HUES6 (cell line): Measurements from ENCODE around the gene RPS19BP1.

Source experiments
- H3K27ac ChIP-seq: 2 replicates; pipeline ENCODE4 v1.7.0; 2013; ENCODE audit warnings: low read depth, mild to moderate bottlenecking, low read length, inconsistent platforms
- H3K27me3 ChIP-seq: 2 replicates; pipeline ENCODE4 v1.6.1; 2013; ENCODE audit warnings: low read length; ENCODE audit not compliant: control insufficient read depth, insufficient read depth
- H3K36me3 ChIP-seq: 2 replicates; pipeline ENCODE4 v1.6.1; 2013; ENCODE audit warnings: low read length; ENCODE audit not compliant: control insufficient read depth, insufficient read depth
- H3K4me1 ChIP-seq: 2 replicates; pipeline ENCODE4 v1.6.1; 2013; ENCODE audit warnings: low read length; ENCODE audit not compliant: control insufficient read depth, insufficient read depth
- H3K4me3 ChIP-seq: 2 replicates; pipeline ENCODE4 v1.5.1; 2013; ENCODE audit warnings: low read depth, low read length
- H3K9ac ChIP-seq: one replicate; pipeline ENCODE4 v1.6.1; 2013; ENCODE audit warnings: mild to moderate bottlenecking, low read length
- H3K9me3 ChIP-seq: 2 replicates; pipeline ENCODE4 v1.6.1; 2013; ENCODE audit warnings: low read depth, low read length; ENCODE audit not compliant: control insufficient read depth, insufficient read depth

RPS19BP1 gene

GRCh38 chr22:39570665-39571064 lies 38.1 kb upstream of the RPS19BP1 start, which contains the start of gene CACNA1I:
Gene CACNA1I, plus strand, starts transcription at chr22:39570753. Its CDS starts 0 bp downstream, at chr22:39570753.
- Histone ChIP-seq H3K9ac (no peak within 1 kb of the TSS), H3K36me3 (no peaks in the 10 kb centered on the region), H3K4me3 (no peak within 1 kb of the TSS), H3K9me3 (peaks cover 3% of the 10 kb centered on the region; the same call in 1 of the 2 replicates), H3K4me1 (no peaks in the 10 kb centered on the region; the same call in 1 of the 2 replicates), H3K27me3 (no peaks in the 10 kb centered on the region; the same call in 1 of the 2 replicates), H3K27ac (no peak within 1 kb of the TSS)

GRCh38 chr22:39570226-39570625 lies 37.7 kb upstream of the RPS19BP1 start:
- H3K4me1 ChIP-seq: no peaks in the 10 kb centered on the region; the same call in 1 of the 2 replicates
- no peak overlapping the region for H3K9ac ChIP-seq
- H3K27me3 ChIP-seq: no peaks in the 10 kb centered on the region; the same call in 1 of the 2 replicates
- peaks cover 5% of the 10 kb centered on the region; the same call in 1 of the 2 replicates for H3K9me3 ChIP-seq
- no peak overlapping the region for H3K4me3 ChIP-seq
- H3K36me3 ChIP-seq: no peaks in the 10 kb centered on the region
- H3K27ac ChIP-seq: no peak overlapping the region

- no peaks in the 10 kb centered on the region for H3K36me3 ChIP-seq
- H3K4me3 ChIP-seq: no peak overlapping the region
- no peaks in the 10 kb centered on the region; the same call in 1 of the 2 replicates for H3K27me3 ChIP-seq
- H3K9ac ChIP-seq: no peak overlapping the region
- H3K27ac ChIP-seq: no peak overlapping the region
- no peaks in the 10 kb centered on the region for H3K4me1 ChIP-seq
- peaks cover 5% of the 10 kb centered on the region; the same call in 1 of the 2 replicates for H3K9me3 ChIP-seq
Measured at GRCh38 chr22:39569066-39569465, 36.5 kb upstream of the RPS19BP1 start.

GRCh38 chr22:39568278-39568981 lies 35.9 kb upstream of the RPS19BP1 start:
- peaks cover 5% of the 10 kb centered on the region; the same call in 1 of the 2 replicates for H3K9me3 ChIP-seq
- H3K36me3 ChIP-seq: no peaks in the 10 kb centered on the region
- no peak overlapping the region for H3K9ac ChIP-seq
- H3K27me3 ChIP-seq: no peaks in the 10 kb centered on the region; the same call in 1 of the 2 replicates
- no peak overlapping the region for H3K4me3 ChIP-seq
- no peak overlapping the region for H3K27ac ChIP-seq
- H3K4me1 ChIP-seq: no peaks in the 10 kb centered on the region

GRCh38 chr22:39567135-39567946 lies 34.8 kb upstream of the RPS19BP1 start:
- H3K27ac ChIP-seq: no peak overlapping the region
- H3K9ac ChIP-seq: no peak overlapping the region
- H3K4me3 ChIP-seq: no peak overlapping the region

GRCh38 chr22:39565414-39565944 lies 32.9 kb upstream of the RPS19BP1 start:
- no peaks in the 10 kb centered on the region for H3K36me3 ChIP-seq
- H3K27ac ChIP-seq: no peak overlapping the region
- H3K4me3 ChIP-seq: no peak overlapping the region
- H3K27me3 ChIP-seq: peaks cover 22% of the 10 kb centered on the region; the same call in 1 of the 2 replicates
- H3K4me1 ChIP-seq: no peaks in the 10 kb centered on the region
- H3K9me3 ChIP-seq: peaks cover 5% of the 10 kb centered on the region; the same call in 1 of the 2 replicates
- no peak overlapping the region for H3K9ac ChIP-seq

More at GRCh38 chr22:39567135-39567946, 34.8 kb upstream of the RPS19BP1 start:
- Histone ChIP-seq H3K36me3 (no peaks in the 10 kb centered on the region), H3K4me1 (no peaks in the 10 kb centered on the region), H3K9me3 (peaks cover 5% of the 10 kb centered on the region; the same call in 1 of the 2 replicates), H3K27me3 (peaks cover 4% of the 10 kb centered on the region; the same call in 1 of the 2 replicates)

- no peak overlapping the region for H3K9ac ChIP-seq
- H3K27ac ChIP-seq: no peak overlapping the region
- H3K4me1 ChIP-seq: peaks cover 12% of the 10 kb centered on the region
- H3K27me3 ChIP-seq: peaks cover 37% of the 10 kb centered on the region
- no peak overlapping the region for H3K4me3 ChIP-seq
- H3K36me3 ChIP-seq: no peaks in the 10 kb centered on the region
- H3K9me3 ChIP-seq: peaks cover 5% of the 10 kb centered on the region; the same call in 1 of the 2 replicates
Measured at GRCh38 chr22:39563571-39564428, 31.3 kb upstream of the RPS19BP1 start.

GRCh38 chr22:39562839-39563489 lies 30.4 kb upstream of the RPS19BP1 start:
- Histone ChIP-seq H3K9me3 (peaks cover 5% of the 10 kb centered on the region; the same call in 1 of the 2 replicates), H3K4me1 (peaks cover 12% of the 10 kb centered on the region), H3K27ac (no peak overlapping the region), H3K36me3 (no peaks in the 10 kb centered on the region), H3K4me3 (no peak overlapping the region), H3K27me3 (peaks cover 46% of the 10 kb centered on the region), H3K9ac (no peak overlapping the region)

- Histone ChIP-seq H3K4me3 (no peak overlapping the region), H3K9ac (no peak overlapping the region), H3K4me1 (peaks cover 19% of the 10 kb centered on the region), H3K36me3 (no peaks in the 10 kb centered on the region), H3K27me3 (peaks cover 73% of the 10 kb centered on the region), H3K27ac (no peak overlapping the region), H3K9me3 (no peaks in the 10 kb centered on the region)
Measured at GRCh38 chr22:39560127-39560526, 27.6 kb upstream of the RPS19BP1 start.
